GM11168 (cell line): ENCODE measurements around the gene SPEG.

ENCODE experiments used
- in situ Hi-C: fragments of 300-500 bp; cut with MboI; formaldehyde crosslinking; loops from one replicate; pipeline ENCODE4 v1.12.0; 2022; ENCODE audit warnings: low sequenced_read_pairs; ENCODE audit not compliant: unreplicated experiment

The SPEG gene

GRCh38 chr2:219441451-219442255, 7.0 kb downstream of the SPEG start:
- in situ Hi-C loops: no loop called here

GRCh38 chr2:219442256-219443015, 7.8 kb downstream of the SPEG start:
- in situ Hi-C loops: no loop called here

- in situ Hi-C loops: no loop called here
Observed at GRCh38 chr2:219443016-219443696, 8.5 kb downstream of the SPEG start.

GRCh38 chr2:219443697-219444023, 9.0 kb downstream of the SPEG start:
- in situ Hi-C loops: no loop called here

GRCh38 chr2:219444566-219445091, 10.0 kb downstream of the SPEG start:
- in situ Hi-C loops: no loop called here

GRCh38 chr2:219445220-219445640, 10.6 kb downstream of the SPEG start:
- in situ Hi-C loops: no loop called here

- in situ Hi-C loops: no loop called here
Observed at GRCh38 chr2:219446101-219446504, 11.5 kb downstream of the SPEG start.

GRCh38 chr2:219446689-219447088, 12.0 kb downstream of the SPEG start:
- in situ Hi-C loops: no loop called here

- in situ Hi-C loops: no loop called here
Observed at GRCh38 chr2:219447242-219448098, 12.8 kb downstream of the SPEG start.

GRCh38 chr2:219448099-219448775, 13.6 kb downstream of the SPEG start:
- in situ Hi-C loops: no loop called here

GRCh38 chr2:219448776-219449341, 14.2 kb downstream of the SPEG start:
- in situ Hi-C loops: no loop called here

- in situ Hi-C loops: no loop called here
Observed at GRCh38 chr2:219449609-219450008, 15.0 kb downstream of the SPEG start.

- in situ Hi-C loops: no loop called here
Observed at GRCh38 chr2:219451661-219452360, 17.2 kb downstream of the SPEG start.

- in situ Hi-C loops: no loop called here
Observed at GRCh38 chr2:219452361-219453317, 18.0 kb downstream of the SPEG start.

GRCh38 chr2:219453671-219454590, 19.3 kb downstream of the SPEG start:
- in situ Hi-C loops: no loop called here

- in situ Hi-C loops: no loop called here
Observed at GRCh38 chr2:219455581-219455980, 20.9 kb downstream of the SPEG start.
